ENCODE results near the gene PAX5. TPM values are rescaled to one million over a fixed set of nuclear protein-coding genes. Genes with fewer than 3 reads are reported as not detected.

Gene PAX5
- polyA plus RNA-seq, 1 donor from 2014 or later, result not detected

DNA sequence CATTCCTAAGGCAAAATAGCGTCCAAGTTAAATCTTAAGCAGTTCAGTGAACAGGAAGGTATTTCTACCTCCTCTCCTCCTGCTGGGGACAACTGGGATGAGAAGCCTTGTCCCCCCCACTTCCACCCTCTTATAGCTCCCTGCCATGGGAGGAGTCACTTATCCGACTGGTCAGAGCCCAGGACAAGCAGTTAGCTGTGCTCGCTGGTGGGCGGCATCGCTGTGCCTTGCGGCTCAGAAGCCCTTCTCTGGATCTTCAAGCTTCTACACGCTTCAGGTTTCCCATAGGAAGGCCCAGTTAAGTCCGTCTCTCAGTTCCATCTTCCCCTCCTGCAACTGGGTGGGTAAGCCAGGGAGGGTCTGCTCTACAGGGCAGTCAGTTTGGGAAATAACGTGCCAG lies 77.2 kb downstream of the PAX5 start:
- Histone ChIP-seq H3K9ac (ENCODE audit: low read length) (no peak overlapping the region), H3K79me2 (replicated peaks; ENCODE audit: insufficient read depth, low read length) (no peaks in the 10 kb centered on the region), H3K27me3 (ENCODE audit: insufficient read depth, low read depth, low read length) (no peaks in the 10 kb centered on the region), H3K4me3 (ENCODE audit: low read length) (no peak overlapping the region), H2AFZ (ENCODE audit: low read depth, low read length) (no peak overlapping the region), H4K20me1 (ENCODE audit: insufficient read depth) (no peaks in the 10 kb centered on the region), H3K27ac (ENCODE audit: low read length) (no peak overlapping the region), H3K9me2 (ENCODE audit: insufficient read depth, low read length) (no peaks in the 10 kb centered on the region), H3K4me2 (ENCODE audit: low read length) (no peak overlapping the region), H3F3A (ENCODE audit: insufficient read depth, low read length, poor library complexity, severe bottlenecking) (no peaks in the 10 kb centered on the region), H3K36me3 (ENCODE audit: insufficient read depth, low read length) (no peaks in the 10 kb centered on the region), H3K9me3 (ENCODE audit: low read length) (no peaks in the 10 kb centered on the region)
- TF ChIP-seq, protein P1, sequence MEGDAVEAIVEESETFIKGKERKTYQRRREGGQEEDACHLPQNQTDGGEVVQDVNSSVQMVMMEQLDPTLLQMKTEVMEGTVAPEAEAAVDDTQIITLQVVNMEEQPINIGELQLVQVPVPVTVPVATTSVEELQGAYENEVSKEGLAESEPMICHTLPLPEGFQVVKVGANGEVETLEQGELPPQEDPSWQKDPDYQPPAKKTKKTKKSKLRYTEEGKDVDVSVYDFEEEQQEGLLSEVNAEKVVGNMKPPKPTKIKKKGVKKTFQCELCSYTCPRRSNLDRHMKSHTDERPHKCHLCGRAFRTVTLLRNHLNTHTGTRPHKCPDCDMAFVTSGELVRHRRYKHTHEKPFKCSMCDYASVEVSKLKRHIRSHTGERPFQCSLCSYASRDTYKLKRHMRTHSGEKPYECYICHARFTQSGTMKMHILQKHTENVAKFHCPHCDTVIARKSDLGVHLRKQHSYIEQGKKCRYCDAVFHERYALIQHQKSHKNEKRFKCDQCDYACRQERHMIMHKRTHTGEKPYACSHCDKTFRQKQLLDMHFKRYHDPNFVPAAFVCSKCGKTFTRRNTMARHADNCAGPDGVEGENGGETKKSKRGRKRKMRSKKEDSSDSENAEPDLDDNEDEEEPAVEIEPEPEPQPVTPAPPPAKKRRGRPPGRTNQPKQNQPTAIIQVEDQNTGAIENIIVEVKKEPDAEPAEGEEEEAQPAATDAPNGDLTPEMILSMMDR (IDR thresholded peaks at IDR 0.05; ENCODE audit: poor library complexity, severe bottlenecking), result no peak
- TF ChIP-seq, protein P2, sequence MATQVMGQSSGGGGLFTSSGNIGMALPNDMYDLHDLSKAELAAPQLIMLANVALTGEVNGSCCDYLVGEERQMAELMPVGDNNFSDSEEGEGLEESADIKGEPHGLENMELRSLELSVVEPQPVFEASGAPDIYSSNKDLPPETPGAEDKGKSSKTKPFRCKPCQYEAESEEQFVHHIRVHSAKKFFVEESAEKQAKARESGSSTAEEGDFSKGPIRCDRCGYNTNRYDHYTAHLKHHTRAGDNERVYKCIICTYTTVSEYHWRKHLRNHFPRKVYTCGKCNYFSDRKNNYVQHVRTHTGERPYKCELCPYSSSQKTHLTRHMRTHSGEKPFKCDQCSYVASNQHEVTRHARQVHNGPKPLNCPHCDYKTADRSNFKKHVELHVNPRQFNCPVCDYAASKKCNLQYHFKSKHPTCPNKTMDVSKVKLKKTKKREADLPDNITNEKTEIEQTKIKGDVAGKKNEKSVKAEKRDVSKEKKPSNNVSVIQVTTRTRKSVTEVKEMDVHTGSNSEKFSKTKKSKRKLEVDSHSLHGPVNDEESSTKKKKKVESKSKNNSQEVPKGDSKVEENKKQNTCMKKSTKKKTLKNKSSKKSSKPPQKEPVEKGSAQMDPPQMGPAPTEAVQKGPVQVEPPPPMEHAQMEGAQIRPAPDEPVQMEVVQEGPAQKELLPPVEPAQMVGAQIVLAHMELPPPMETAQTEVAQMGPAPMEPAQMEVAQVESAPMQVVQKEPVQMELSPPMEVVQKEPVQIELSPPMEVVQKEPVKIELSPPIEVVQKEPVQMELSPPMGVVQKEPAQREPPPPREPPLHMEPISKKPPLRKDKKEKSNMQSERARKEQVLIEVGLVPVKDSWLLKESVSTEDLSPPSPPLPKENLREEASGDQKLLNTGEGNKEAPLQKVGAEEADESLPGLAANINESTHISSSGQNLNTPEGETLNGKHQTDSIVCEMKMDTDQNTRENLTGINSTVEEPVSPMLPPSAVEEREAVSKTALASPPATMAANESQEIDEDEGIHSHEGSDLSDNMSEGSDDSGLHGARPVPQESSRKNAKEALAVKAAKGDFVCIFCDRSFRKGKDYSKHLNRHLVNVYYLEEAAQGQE (IDR thresholded peaks at IDR 0.05; ENCODE audit: borderline replicate concordance), result no peak
- TF ChIP-seq RAD21 (conservative IDR thresholded peaks at IDR 0.05), result no peak
- TF ChIP-seq EZH2 (IDR thresholded peaks at IDR 0.05; ENCODE audit: borderline replicate concordance, insufficient read depth, low read length, poor library complexity, severe bottlenecking), result no peak
- TF ChIP-seq EP300 (conservative IDR thresholded peaks at IDR 0.05; ENCODE audit: poor library complexity, severe bottlenecking), result no peak
- no peak for TF ChIP-seq POLR2AphosphoS5 (IDR thresholded peaks at IDR 0.05)
- no peak for TF ChIP-seq SMC3 (conservative IDR thresholded peaks at IDR 0.05; ENCODE audit: poor library complexity)
- TF ChIP-seq MXI1 (conservative IDR thresholded peaks at IDR 0.05; ENCODE audit: poor library complexity, severe bottlenecking), result no peak
- TF ChIP-seq TAF1 (IDR thresholded peaks at IDR 0.05; ENCODE audit: low read depth), result no peak

DNA sequence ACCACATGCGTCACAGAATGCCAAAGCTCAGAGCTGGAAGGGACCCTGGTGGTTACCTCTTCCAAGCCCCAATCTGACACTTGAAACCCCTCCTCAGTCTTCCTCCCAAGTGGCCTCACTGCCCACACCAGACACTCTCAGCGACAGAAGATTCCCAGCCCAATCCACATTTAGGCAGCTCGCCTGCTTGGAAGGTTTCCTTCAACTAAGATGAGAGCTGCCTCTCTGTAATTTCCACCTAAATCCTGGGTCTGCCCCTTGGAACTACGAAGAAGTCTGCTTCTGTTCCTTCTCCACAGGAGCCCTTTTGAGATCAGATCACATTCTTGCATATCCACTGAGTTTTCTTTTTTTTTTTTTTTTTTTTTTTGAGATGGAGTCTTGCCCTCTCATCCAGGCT lies 83.7 kb downstream of the PAX5 start:
- Histone ChIP-seq H3K4me2 (ENCODE audit: low read length) (no peak overlapping the region), H3K4me3 (ENCODE audit: low read length) (no peak overlapping the region), H3K36me3 (ENCODE audit: insufficient read depth, low read length) (no peaks in the 10 kb centered on the region), H3K79me2 (replicated peaks; ENCODE audit: insufficient read depth, low read length) (no peaks in the 10 kb centered on the region), H2AFZ (ENCODE audit: low read depth, low read length) (no peak overlapping the region), H3K9me2 (ENCODE audit: insufficient read depth, low read length) (no peaks in the 10 kb centered on the region), H3K9ac (ENCODE audit: low read length) (no peak overlapping the region), H3K27ac (ENCODE audit: low read length) (no peak overlapping the region), H3K27me3 (ENCODE audit: insufficient read depth, low read depth, low read length) (no peaks in the 10 kb centered on the region), H3F3A (ENCODE audit: insufficient read depth, low read length, poor library complexity, severe bottlenecking) (no peaks in the 10 kb centered on the region), H3K9me3 (ENCODE audit: low read length) (no peaks in the 10 kb centered on the region), H4K20me1 (ENCODE audit: insufficient read depth) (no peaks in the 10 kb centered on the region)
- TF ChIP-seq POLR2AphosphoS5 (IDR thresholded peaks at IDR 0.05) (no peak), EZH2 (IDR thresholded peaks at IDR 0.05; ENCODE audit: borderline replicate concordance, insufficient read depth, low read length, poor library complexity, severe bottlenecking) (no peak), EP300 (conservative IDR thresholded peaks at IDR 0.05; ENCODE audit: poor library complexity, severe bottlenecking) (no peak), MXI1 (conservative IDR thresholded peaks at IDR 0.05; ENCODE audit: poor library complexity, severe bottlenecking) (no peak), RAD21 (conservative IDR thresholded peaks at IDR 0.05) (no peak), TAF1 (IDR thresholded peaks at IDR 0.05; ENCODE audit: low read depth) (no peak)
- TF ChIP-seq, protein P2 (IDR thresholded peaks at IDR 0.05; ENCODE audit: borderline replicate concordance), result no peak
- TF ChIP-seq, protein P1 (IDR thresholded peaks at IDR 0.05; ENCODE audit: poor library complexity, severe bottlenecking), result no peak
